Placental epithelial cell (primary cell): ENCODE data around the gene STARD3. TPM values are rescaled to one million over a fixed set of nuclear protein-coding genes. Genes with fewer than 3 reads are reported as not detected.

ENCODE experiments used
- total RNA-seq: library from RNA; depleted of rRNA; stranded (reverse); fragments of >200 nt; gene quantifications from 2 replicates; pipeline ENCODE4 v1.2.3, GENCODE V29; 2012

The STARD3 gene
- 60.5 and 65.2 TPM in 2 replicates for total RNA-seq

GRCh38 chr17:39636927-39637736 lies at the start of gene STARD3:
Gene STARD3, plus strand, starts transcription at chr17:39637144. Its CDS starts 16,388 bp downstream, at chr17:39653532.

DNA sequence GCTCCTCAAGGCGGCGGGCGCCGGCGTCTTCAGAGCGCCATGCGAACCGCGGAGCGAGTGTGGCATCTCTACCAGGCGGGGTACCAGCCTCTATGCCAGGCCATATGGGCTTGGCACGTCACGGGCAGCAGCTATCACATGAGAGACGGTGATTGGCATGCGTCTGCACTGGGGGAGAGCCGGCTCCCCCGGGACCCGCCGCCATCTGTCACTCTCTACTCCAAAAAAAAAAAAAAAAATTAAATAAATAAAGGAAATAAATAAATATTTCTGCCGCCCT lies 29.2 kb upstream of the STARD3 start, which contains the start of gene NEUROD2:
Gene NEUROD2, minus strand, starts transcription at position 70 of the 280 bp plus-strand sequence. CDS start 1,321 bp downstream, outside the sequence.

DNA sequence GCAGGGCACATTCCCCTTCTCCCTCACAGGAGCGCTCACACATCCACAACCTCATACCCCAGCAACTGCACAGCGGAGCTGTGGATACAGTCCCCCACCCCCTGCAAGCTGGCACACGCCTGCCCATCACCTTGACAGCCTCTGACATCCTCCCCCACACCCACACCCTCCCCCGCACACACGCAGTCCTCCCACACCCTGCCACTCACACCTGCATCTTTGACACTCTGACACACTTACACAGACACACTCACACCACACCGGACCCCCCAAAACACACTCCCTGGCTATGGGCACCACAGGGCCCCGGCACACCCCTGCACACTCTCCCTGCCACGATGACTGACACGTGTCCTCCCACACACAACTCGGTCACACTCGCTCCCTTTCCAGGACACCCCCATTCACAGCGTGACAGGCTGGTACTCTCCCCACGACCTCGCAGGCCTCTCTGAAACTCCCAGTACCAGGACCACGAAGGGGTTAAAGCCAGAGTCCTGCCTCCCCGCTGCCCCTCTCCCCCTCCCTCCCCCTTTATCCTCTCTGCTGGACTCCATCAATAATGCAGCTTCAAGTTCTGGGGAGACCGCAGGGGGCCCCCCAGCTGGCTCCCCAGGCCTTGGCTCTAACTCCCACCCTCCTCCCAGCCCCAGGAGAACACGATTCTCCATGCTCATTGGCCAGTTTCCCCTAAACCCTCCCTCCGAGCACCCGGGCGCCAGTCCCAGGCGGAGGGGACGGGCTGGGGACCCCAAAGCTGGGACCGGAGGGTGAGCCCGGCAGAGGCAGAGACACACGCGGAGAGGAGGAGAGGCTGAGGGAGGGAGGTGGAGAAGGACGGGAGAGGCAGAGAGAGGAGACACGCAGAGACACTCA lies 10.5 kb upstream of the STARD3 start, which contains the start of gene PPP1R1B:
Gene PPP1R1B, plus strand, starts transcription at position 782 of the 876 bp plus-strand sequence. CDS start 441 bp downstream, outside the sequence.

GRCh38 chr17:39664581-39665561 lies 27.9 kb downstream of the STARD3 start, which contains the start of gene TCAP:
Gene TCAP, plus strand, starts transcription at chr17:39665349. Its CDS starts 11 bp downstream, at chr17:39665360.

GRCh38 chr17:39667945-39668924 lies 31.3 kb downstream of the STARD3 start, which contains the start of gene PNMT:
Gene PNMT, plus strand, starts transcription at chr17:39668453. Its CDS starts 23 bp downstream, at chr17:39668476.

DNA sequence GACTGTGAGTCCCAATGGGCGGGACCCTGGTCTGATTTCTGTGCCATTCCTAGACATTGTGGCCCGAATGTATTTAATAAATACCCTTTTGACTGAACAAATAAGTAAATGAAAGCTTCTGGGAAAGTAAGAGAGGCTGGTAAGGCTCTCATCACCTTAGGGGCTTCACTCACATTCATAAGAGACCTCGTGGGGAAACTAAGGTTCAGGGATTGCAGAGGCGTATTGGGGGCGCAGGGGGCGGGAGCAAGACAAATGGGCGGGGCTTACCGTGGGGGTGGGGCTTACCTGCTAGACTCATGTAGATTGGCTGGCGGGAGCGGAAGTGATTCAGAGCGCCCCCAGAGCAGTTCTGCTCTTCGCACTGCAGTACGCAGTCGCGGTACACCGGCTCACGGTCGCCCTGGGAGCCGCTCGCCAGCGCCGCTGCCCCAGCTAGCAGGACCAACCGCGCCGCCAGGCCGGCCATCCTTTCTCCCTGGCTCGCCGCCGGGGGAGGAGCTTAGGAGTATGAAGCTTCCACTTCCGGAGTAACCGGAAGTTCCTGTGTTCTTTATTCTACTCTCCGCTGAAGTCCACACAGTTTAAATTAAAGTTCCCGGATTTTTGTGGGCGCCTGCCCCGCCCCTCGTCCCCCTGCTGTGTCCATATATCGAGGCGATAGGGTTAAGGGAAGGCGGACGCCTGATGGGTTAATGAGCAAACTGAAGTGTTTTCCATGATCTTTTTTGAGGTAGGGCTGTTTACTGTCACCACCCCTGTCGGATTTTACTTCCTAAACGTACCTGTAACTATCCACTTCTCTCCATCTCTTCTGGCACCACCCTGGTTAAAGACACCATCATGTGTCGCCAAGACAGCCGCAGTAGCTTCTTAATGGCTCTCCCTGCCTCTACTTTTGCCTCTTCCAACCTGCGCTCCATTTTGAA lies 50.9 kb downstream of the STARD3 start, which contains the start of gene PGAP3:
Gene PGAP3, minus strand, starts transcription at position 512 of the 929 bp plus-strand sequence. Its CDS starts 43 bp downstream, at position 469.

GRCh38 chr17:39699818-39700147 lies 62.8 kb downstream of the STARD3 start, which contains the start of gene ERBB2:
Gene ERBB2, plus strand, starts transcription at chr17:39700064. Its CDS starts 175 bp downstream, at chr17:39700239.

Other genes starting within 250 kb of the STARD3 start
- 9.8 and 15.2 TPM in 2 replicates for gene FBXL20, start 235.5 kb upstream of the STARD3 start, total RNA-seq
- 13.3 and 23.5 TPM in 2 replicates for gene MED1, start 185.9 kb upstream of the STARD3 start, total RNA-seq
- gene CDK12, start 175.7 kb upstream of the STARD3 start, total RNA-seq, result 37.8 and 38.1 TPM in 2 replicates
- not detected in 2 replicates for gene NEUROD2, start 29.2 kb upstream of the STARD3 start, total RNA-seq
- gene PPP1R1B, start 10.2 kb upstream of the STARD3 start, total RNA-seq, result 0.11 and 3.5 TPM in 2 replicates
- gene TCAP, start 28.2 kb downstream of the STARD3 start, total RNA-seq, result 1.3 and 2.0 TPM in 2 replicates
- 72.1 and 224 TPM in 2 replicates for gene PNMT, start 31.3 kb downstream of the STARD3 start, total RNA-seq
- gene PGAP3, start 50.9 kb downstream of the STARD3 start, total RNA-seq, result 16.2 and 34.5 TPM in 2 replicates
- 123 and 217 TPM in 2 replicates for gene ERBB2, start 62.9 kb downstream of the STARD3 start, total RNA-seq
- gene MIEN1, start 93.4 kb downstream of the STARD3 start, total RNA-seq, result 23.2 and 35.6 TPM in 2 replicates
- 5.1 and 8.4 TPM in 2 replicates for gene GRB7, start 100.8 kb downstream of the STARD3 start, total RNA-seq
- under 0.01 and 0.43 TPM in 2 replicates for gene IKZF3, start 227.2 kb downstream of the STARD3 start, total RNA-seq
- not detected in 2 replicates for gene ZPBP2, start 231.1 kb downstream of the STARD3 start, total RNA-seq